GM20000 (cell line): ENCODE results near the gene FXYD7.

Experiments
- DNase-seq: peaks from one replicate; pipeline ENCODE4 v3.0.0; 2012; ENCODE audit warnings: low spot score
- TF ChIP-seq, protein P1 (sequence below): IDR thresholded peaks from 2 replicates; pipeline ENCODE4 v1.5.1; 2012; ENCODE audit warnings: mild to moderate bottlenecking, control low read depth; ENCODE audit errors: extremely low read depth, missing control alignments

FXYD7 gene

GRCh38 chr19:35130761-35131720 lies 12.0 kb upstream of the FXYD7 start:
- DNase-seq, result no peak
- TF ChIP-seq, protein P1, sequence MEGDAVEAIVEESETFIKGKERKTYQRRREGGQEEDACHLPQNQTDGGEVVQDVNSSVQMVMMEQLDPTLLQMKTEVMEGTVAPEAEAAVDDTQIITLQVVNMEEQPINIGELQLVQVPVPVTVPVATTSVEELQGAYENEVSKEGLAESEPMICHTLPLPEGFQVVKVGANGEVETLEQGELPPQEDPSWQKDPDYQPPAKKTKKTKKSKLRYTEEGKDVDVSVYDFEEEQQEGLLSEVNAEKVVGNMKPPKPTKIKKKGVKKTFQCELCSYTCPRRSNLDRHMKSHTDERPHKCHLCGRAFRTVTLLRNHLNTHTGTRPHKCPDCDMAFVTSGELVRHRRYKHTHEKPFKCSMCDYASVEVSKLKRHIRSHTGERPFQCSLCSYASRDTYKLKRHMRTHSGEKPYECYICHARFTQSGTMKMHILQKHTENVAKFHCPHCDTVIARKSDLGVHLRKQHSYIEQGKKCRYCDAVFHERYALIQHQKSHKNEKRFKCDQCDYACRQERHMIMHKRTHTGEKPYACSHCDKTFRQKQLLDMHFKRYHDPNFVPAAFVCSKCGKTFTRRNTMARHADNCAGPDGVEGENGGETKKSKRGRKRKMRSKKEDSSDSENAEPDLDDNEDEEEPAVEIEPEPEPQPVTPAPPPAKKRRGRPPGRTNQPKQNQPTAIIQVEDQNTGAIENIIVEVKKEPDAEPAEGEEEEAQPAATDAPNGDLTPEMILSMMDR, result no peak

- no peak for DNase-seq
Measured at GRCh38 chr19:35132254-35132653, 10.8 kb upstream of the FXYD7 start.

DNA sequence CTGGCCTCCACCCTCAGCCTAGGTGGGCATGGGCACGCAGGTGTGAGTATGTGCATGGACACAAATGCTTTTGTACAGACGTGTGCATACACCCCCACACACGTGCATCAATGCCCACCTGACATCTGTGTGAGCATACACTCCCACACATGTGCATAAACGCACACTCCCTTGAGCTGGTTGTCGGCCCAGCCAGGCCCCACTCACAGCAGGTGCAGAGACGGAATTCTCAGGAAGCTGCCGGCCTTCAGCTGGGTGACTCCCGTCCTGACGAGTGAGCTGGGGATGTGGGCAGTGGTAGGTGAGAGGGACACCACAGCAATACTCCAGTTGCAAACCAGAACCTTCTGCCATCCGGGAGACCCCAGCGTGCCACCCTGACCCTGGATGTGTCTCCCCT lies 9.2 kb upstream of the FXYD7 start:
- no peak for DNase-seq
- TF ChIP-seq, protein P1, result no peak

More at GRCh38 chr19:35132254-35132653, 10.8 kb upstream of the FXYD7 start:
- TF ChIP-seq, protein P1, result no peak

- TF ChIP-seq, protein P1, result no peak
Measured at GRCh38 chr19:35134601-35135242, 8.3 kb upstream of the FXYD7 start, which contains the start of gene LGI4. Gene LGI4 (minus strand): TSS chr19:35135059. CDS start chr19:35134680, 379 bp downstream.

GRCh38 chr19:35135389-35135909 lies 7.6 kb upstream of the FXYD7 start:
- TF ChIP-seq, protein P1, result peak; percentile 70
- DNase-seq, result peak; percentile 93

More at GRCh38 chr19:35134601-35135242, 8.3 kb upstream of the FXYD7 start, which contains the start of gene LGI4:
- DNase-seq, result no peak

- TF ChIP-seq, protein P1, result no peak
- DNase-seq, result no peak
Measured at GRCh38 chr19:35136231-35136630, 6.8 kb upstream of the FXYD7 start.
